ENCODE data around the gene MIEF1.

DNA sequence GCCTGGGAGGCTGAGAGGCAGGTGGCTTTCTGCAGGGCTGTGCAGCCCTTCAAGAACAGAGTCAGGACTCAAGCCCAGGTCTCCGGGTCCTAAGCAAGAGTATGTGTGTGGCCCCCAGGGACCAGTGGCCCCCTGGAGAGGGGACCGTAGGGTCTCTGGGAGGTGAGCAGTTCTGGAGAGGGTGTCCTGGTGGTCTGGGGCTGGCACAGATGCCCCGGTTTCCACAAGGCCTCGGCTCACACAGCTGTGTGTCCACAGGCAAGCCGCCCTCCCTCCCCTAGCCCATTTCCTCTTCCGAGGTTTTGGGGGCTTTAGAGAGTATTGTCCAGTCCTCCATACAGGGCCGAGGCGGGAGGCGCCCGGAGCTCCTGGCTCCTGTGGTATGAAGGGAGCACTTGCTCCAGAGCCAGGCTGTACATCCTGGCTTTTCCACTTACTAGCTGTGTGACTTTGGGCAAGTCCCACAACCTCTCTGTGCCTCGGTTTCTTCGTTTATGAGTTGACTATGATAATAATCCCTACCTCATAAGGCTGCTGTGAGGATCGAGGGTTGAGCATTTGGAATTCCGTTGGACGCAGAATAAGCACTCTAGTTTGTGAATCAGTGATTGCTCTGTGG lies 33.9 kb downstream of the MIEF1 start:
- TF ChIP-seq POLR2A (IDR thresholded peaks at IDR 0.05; ENCODE audit: low read depth) (no peak), POLR2AphosphoS5 (IDR thresholded peaks at IDR 0.05) (no peak), EP300 (IDR thresholded peaks at IDR 0.05) (no peak)
- TF ChIP-seq, protein P1, sequence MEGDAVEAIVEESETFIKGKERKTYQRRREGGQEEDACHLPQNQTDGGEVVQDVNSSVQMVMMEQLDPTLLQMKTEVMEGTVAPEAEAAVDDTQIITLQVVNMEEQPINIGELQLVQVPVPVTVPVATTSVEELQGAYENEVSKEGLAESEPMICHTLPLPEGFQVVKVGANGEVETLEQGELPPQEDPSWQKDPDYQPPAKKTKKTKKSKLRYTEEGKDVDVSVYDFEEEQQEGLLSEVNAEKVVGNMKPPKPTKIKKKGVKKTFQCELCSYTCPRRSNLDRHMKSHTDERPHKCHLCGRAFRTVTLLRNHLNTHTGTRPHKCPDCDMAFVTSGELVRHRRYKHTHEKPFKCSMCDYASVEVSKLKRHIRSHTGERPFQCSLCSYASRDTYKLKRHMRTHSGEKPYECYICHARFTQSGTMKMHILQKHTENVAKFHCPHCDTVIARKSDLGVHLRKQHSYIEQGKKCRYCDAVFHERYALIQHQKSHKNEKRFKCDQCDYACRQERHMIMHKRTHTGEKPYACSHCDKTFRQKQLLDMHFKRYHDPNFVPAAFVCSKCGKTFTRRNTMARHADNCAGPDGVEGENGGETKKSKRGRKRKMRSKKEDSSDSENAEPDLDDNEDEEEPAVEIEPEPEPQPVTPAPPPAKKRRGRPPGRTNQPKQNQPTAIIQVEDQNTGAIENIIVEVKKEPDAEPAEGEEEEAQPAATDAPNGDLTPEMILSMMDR (IDR thresholded peaks at IDR 0.05) = no peak

Measured in esophagus muscularis mucosa (tissue), 4 donors.